HCT116 (cell line): ENCODE results near the gene SLC8A2.

ENCODE experiments used
- ATF3 ChIP-seq: IDR thresholded peaks from 2 replicates; pipeline ENCODE4 v1.6.1; 2012
- CTCF ChIP-seq, 3 experiments: fragments of 200-600 bp in 1 of 3; sonication (generic) in 1 of 3; IDR thresholded peaks in 2 of 3; conservative IDR thresholded peaks in 1 of 3; 2 replicates each; pipeline ENCODE4 v1.5.1; 2012 to 2017; ENCODE audit warnings: low read depth in 2 of 3, low read length in 2 of 3, antibody characterized with exemption in 1 of 3, borderline replicate concordance in 1 of 3, control low read depth in 1 of 3, mild to moderate bottlenecking in 1 of 3, mixed read lengths in 1 of 3, mixed run types in 1 of 3, moderate library complexity in 1 of 3; ENCODE audit not compliant: insufficient read depth in 1 of 3
- EZH2 ChIP-seq: fragments of 200-600 bp; sonication (generic); IDR thresholded peaks from 2 replicates; pipeline ENCODE4 v1.6.1; 2017; ENCODE audit warnings: antibody characterized with exemption, mixed run types
- EZH2phosphoT487 ChIP-seq: fragments of 200-600 bp; IDR thresholded peaks from 2 replicates; pipeline ENCODE4 v1.6.1; 2018; ENCODE audit warnings: antibody characterized with exemption, borderline replicate concordance
- MAX ChIP-seq: IDR thresholded peaks from 2 replicates; pipeline ENCODE4 v1.6.1; 2012
- POLR2A ChIP-seq: IDR thresholded peaks from 2 replicates; pipeline ENCODE4 v1.7.0; 2011; ENCODE audit warnings: borderline replicate concordance; ENCODE audit not compliant: insufficient read depth, insufficient read length; ENCODE audit errors: extremely low read depth
- POLR2AphosphoS5 ChIP-seq: IDR thresholded peaks from 2 replicates; pipeline ENCODE4 v1.6.1; 2011; ENCODE audit warnings: mild to moderate bottlenecking, low read depth, low read length, moderate library complexity
- REST ChIP-seq: IDR thresholded peaks from 2 replicates; pipeline ENCODE4 v1.6.1; 2012; ENCODE audit warnings: low read depth
- SP1 ChIP-seq: IDR thresholded peaks from 2 replicates; pipeline ENCODE4 v1.6.1; 2012; ENCODE audit warnings: low read depth
- SRF ChIP-seq: IDR thresholded peaks from 2 replicates; pipeline ENCODE4 v1.6.1; 2012; ENCODE audit warnings: low read depth
- YY1 ChIP-seq: IDR thresholded peaks from 2 replicates; pipeline ENCODE4 v1.6.1; 2011; ENCODE audit warnings: low read length, low read depth, moderate library complexity, mild to moderate bottlenecking; ENCODE audit not compliant: insufficient replicate concordance; ENCODE audit errors: extremely low read depth
- ZNF274 ChIP-seq: fragments of 200-500 bp; sonication (Bioruptor generic); IDR thresholded peaks from 2 replicates; pipeline ENCODE4 v1.6.1; 2014; ENCODE audit warnings: mild to moderate bottlenecking, low read depth, low read length, inconsistent platforms

GRCh38 chr19:47514151-47514868, 42.6 kb upstream of the SLC8A2 start:
- TF ChIP-seq CTCF (IDR thresholded peaks at IDR 0.05 in 2 of 3, conservative IDR thresholded peaks at IDR 0.05 in 1 of 3; ENCODE audit: borderline replicate concordance in 1 of 3, insufficient read depth in 1 of 3, low read depth in 2 of 3, low read length in 2 of 3) = no peak
- TF ChIP-seq SRF = no peak
- TF ChIP-seq POLR2A = no peak
- TF ChIP-seq ATF3 = no peak
- no peak for TF ChIP-seq EZH2
- no peak for TF ChIP-seq POLR2AphosphoS5
- no peak for TF ChIP-seq YY1
- TF ChIP-seq MAX = no peak
- no peak for TF ChIP-seq REST
- TF ChIP-seq ZNF274 = no peak
- TF ChIP-seq EZH2phosphoT487 = no peak
- no peak for TF ChIP-seq SP1
